Inferior parietal cortex (tissue), 1 donor: Measurements from ENCODE around the gene ATP1A2.

Experiments
- DNase-seq: peaks from one replicate; pipeline ENCODE4 v3.0.0-alpha.2; 2016; ENCODE audit errors: extremely low spot score

Gene ATP1A2

GRCh38 chr1:160146107-160146506 lies 30.5 kb downstream of the ATP1A2 start:
- no peak for DNase-seq

GRCh38 chr1:160148121-160148520 lies 32.6 kb downstream of the ATP1A2 start:
- no peak for DNase-seq

- DNase-seq: no peak
These were observed 33.7 kb downstream of the ATP1A2 start for GRCh38 chr1:160149233-160149632.

DNA sequence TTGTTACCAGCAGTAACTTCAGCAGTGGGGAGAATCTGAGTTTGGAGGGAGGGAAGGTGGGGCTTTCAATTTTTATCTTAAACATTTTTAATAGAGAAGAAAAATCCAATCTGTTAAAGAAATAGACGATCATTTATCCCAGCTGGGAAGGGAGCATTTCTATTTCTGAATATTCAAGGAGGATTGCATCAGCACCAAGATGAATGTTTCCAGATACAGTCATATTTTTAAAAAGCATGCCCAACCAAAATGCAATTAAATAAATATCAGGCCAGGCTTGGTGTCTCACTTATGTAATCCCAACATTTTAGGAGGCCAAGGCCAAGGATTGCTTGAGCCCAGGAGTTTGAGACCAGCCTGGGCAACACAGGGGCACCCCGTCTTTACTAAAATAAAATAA lies 34.2 kb downstream of the ATP1A2 start:
- DNase-seq: no peak

DNA sequence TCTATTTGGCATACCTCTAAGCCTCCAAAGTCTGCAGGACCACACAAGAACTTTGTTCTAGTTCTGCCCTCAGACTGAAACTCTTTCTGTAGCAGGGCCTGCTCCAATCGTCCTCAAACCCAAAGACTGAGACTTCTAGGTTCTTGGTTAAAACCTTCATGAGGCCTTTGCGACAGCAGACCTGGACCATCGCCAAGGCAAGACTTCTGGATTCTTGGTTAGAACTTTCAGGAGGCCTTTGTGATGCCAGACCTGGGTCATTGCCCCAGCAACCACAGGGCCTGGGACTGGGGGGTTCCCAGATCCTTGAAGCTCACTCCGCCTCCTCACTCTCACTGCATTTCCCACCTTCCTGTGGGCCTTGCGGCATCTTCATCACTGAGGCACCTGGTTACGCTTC lies 35.7 kb downstream of the ATP1A2 start, which contains the start of gene ATP1A4:
TSS of gene ATP1A4 (plus strand) at position 301 of the 400 bp plus-strand sequence. CDS start 438 bp downstream, outside the sequence.
- DNase-seq: no peak

DNA sequence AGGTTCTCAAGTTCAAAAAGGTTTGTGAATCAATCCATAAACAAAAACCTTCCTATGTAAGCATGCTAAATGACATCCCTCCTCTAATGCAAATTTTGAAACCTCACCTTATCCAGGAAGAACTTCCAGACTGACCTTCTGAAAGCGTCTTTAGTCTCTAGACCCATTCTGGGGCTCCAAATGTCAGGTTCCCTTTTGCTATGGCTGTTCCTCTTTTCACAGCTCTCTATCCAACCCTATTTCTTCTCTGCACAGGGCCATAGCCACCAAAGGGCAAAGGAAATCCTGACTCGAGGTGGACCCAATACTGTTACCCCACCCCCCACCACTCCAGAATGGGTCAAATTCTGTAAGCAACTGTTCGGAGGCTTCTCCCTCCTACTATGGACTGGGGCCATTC lies 39.2 kb downstream of the ATP1A2 start:
- DNase-seq: no peak

DNA sequence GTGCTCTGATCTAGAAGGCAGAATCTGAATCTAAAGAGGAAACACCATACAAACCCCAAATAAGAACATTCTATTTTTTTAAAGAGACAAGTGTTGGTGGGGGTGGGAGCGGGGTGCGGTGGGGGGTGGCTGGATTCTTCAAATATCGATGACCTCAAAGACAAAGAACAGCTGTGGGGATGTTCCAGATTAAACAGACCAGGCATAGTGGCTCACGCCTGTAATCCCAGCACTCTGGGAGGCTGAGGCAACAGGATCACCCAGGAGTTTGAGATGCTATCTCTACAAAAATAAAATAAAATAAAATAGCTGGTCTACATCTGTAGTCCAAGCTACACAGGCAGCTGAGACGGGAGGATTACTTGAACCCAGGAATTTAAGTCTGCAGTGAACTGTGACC lies 40.8 kb downstream of the ATP1A2 start:
- DNase-seq: no peak

GRCh38 chr1:160157174-160157573 lies 41.6 kb downstream of the ATP1A2 start:
- DNase-seq: no peak

- no peak for DNase-seq
These were observed 42.5 kb downstream of the ATP1A2 start for GRCh38 chr1:160158031-160158430.

GRCh38 chr1:160158534-160158933 lies 43.0 kb downstream of the ATP1A2 start:
- no peak for DNase-seq

GRCh38 chr1:160159846-160160245 lies 44.3 kb downstream of the ATP1A2 start:
- no peak for DNase-seq

GRCh38 chr1:160161965-160162705 lies 46.6 kb downstream of the ATP1A2 start:
- DNase-seq: no peak

GRCh38 chr1:160162931-160163330 lies 47.4 kb downstream of the ATP1A2 start:
- no peak for DNase-seq

- DNase-seq: no peak
These were observed 48.1 kb downstream of the ATP1A2 start for GRCh38 chr1:160163615-160164014.

- no peak for DNase-seq
These were observed 48.6 kb downstream of the ATP1A2 start for GRCh38 chr1:160164121-160164520.

- no peak for DNase-seq
These were observed 50.8 kb downstream of the ATP1A2 start for GRCh38 chr1:160166166-160166868.

DNA sequence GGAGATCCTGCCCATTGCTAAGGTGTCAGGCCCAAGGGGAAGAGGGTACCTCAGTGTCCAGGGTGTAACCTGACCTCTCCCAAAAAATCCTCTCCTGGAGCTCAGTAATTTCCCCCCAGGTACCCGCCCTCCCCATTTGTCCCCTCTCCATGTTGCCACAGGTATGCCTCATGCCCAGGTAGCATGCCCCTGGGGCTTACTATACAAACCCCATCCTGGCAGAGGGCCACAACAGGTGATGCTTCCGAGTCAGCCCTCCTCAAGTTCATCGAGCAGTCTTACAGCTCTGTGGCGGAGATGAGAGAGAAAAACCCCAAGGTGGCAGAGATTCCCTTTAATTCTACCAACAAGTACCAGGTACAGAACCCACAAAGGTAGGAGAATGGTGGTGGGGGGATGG lies 51.5 kb downstream of the ATP1A2 start:
- DNase-seq: no peak

GRCh38 chr1:160167580-160167979 lies 52.0 kb downstream of the ATP1A2 start:
- DNase-seq: no peak

- DNase-seq: no peak
These were observed 52.5 kb downstream of the ATP1A2 start for GRCh38 chr1:160168016-160168415.

DNA sequence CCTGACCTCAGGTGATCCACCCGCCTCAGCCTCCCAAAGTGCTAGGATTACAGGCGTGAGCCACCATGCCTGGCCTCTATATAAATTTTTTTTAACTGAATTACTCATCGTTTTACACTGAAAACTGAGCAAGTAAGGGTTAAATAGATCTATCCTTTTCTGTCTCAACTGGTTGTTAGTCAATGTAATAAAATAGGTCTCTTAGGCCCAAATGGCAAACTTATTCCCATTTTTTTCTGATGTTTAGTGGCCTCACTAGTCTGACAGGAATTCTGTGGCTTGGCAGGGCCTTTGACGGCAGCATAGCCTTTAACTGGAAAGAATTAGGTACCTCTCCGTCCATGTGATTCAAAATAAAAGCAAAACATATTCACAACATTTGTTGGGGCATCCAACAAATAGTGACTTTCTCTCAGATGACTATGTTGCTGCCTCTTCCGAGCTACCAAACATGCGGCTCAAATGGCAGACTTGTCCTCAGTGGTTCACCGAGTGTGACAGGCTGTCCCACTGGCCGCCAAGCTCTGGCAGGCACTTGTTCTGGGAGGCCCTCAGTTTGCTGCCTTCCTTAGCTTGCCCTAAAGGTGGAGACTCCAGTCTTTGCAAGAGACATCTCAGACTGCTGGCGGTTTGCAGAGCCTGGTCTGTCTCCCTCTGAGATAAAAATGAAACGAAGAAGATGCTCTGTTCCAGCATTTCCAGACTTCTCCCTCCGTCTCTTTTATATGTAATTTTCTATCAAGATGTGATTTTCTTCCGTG lies 53.2 kb downstream of the ATP1A2 start:
- no peak for DNase-seq

- no peak for DNase-seq
These were observed 54.2 kb downstream of the ATP1A2 start for GRCh38 chr1:160169553-160170399.

DNA sequence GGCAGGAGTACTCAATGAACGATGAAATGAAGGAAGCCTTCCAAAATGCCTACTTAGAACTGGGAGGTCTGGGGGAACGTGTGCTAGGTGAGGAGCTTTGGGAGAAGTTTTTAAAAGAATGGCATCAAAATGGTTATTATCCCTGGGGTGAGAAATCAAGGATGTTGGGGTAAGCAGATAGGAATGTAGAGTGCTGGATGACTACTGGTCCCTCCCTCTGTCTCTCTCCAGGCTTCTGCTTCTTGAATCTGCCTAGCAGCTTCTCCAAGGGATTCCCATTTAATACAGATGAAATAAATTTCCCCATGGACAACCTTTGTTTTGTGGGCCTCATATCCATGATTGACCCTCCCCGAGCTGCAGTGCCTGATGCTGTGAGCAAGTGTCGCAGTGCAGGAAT lies 55.8 kb downstream of the ATP1A2 start:
- DNase-seq: no peak
